Fibroblast of lung (primary cell): ENCODE data around the gene PLP1. TPM values are rescaled to one million over a fixed set of nuclear protein-coding genes. Genes with fewer than 3 reads are reported as not detected.

Source experiments
- DNase-seq, 2 donors: peaks; one replicate each; pipeline versions ENCODE4 v3.0.0 to v3.0.0-alpha.2; 2010; ENCODE audit warnings: low read depth in 2 of 2
- H2AFZ ChIP-seq: 2 replicates; pipeline ENCODE4 v1.5.1; 2012; ENCODE audit warnings: low read length, control low read depth, inconsistent platforms
- H3K27ac ChIP-seq: 2 replicates; pipeline ENCODE4 v1.5.1; 2011; ENCODE audit warnings: low read length, control low read depth; ENCODE audit not compliant: insufficient read depth
- H3K27me3 ChIP-seq: 2 replicates; pipeline ENCODE4 v1.5.1; 2011; ENCODE audit warnings: mild to moderate bottlenecking, low read length; ENCODE audit not compliant: control insufficient read depth, insufficient read depth
- H3K36me3 ChIP-seq: 2 replicates; pipeline ENCODE4 v1.5.1; 2011; ENCODE audit warnings: low read length; ENCODE audit not compliant: control insufficient read depth, insufficient read depth
- H3K4me1 ChIP-seq: 2 replicates; pipeline ENCODE4 v1.5.1; 2011; ENCODE audit warnings: low read length; ENCODE audit not compliant: control insufficient read depth, insufficient read depth; ENCODE audit errors: extremely low read depth
- H3K4me2 ChIP-seq: 2 replicates; pipeline ENCODE4 v1.5.1; 2011; ENCODE audit warnings: low read length, control low read depth; ENCODE audit not compliant: insufficient read depth; ENCODE audit errors: extremely low read depth
- H3K4me3 ChIP-seq, 4 experiments: fragments of 200-600 bp in 1 of 4; sonication (generic) in 1 of 4; replicated peaks in 1 of 4; 2 replicates each; pipeline ENCODE4 v1.5.1; 2011 to 2016; ENCODE audit warnings: low read length in 4 of 4, low read depth in 3 of 4, mild to moderate bottlenecking in 3 of 4, control low read depth in 2 of 4, inconsistent platforms in 1 of 4, mixed read lengths in 1 of 4; ENCODE audit not compliant: insufficient read depth in 1 of 4; ENCODE audit errors: control extremely low read depth in 1 of 4
- H3K79me2 ChIP-seq: 2 replicates; pipeline ENCODE4 v1.5.1; 2012; ENCODE audit warnings: mild to moderate bottlenecking, low read length, inconsistent platforms; ENCODE audit not compliant: control insufficient read depth, insufficient read depth
- H3K9ac ChIP-seq: 2 replicates; pipeline ENCODE4 v1.5.1; 2011; ENCODE audit warnings: mild to moderate bottlenecking, low read length, control low read depth; ENCODE audit not compliant: insufficient read depth
- H3K9me3 ChIP-seq: 2 replicates; pipeline ENCODE4 v1.5.1; 2012; ENCODE audit warnings: low read depth, low read length; ENCODE audit not compliant: control insufficient read depth, insufficient read depth
- H4K20me1 ChIP-seq: 2 replicates; pipeline ENCODE4 v1.5.1; 2011; ENCODE audit warnings: low read length; ENCODE audit not compliant: control insufficient read depth, insufficient read depth; ENCODE audit errors: extremely low read depth
- CTCF ChIP-seq, 2 donors: IDR thresholded peaks in 1 of 2; conservative IDR thresholded peaks in 1 of 2; 1 replicate in 1 of 2; 2 replicates in 1 of 2; pipeline ENCODE4 v1.5.1; 2011 to 2012; ENCODE audit warnings: low read length in 2 of 2, control low read depth in 1 of 2, inconsistent platforms in 1 of 2, low read depth in 1 of 2, mild to moderate bottlenecking in 1 of 2
- EZH2 ChIP-seq: IDR thresholded peaks from 2 replicates; pipeline ENCODE4 v1.5.1; 2012; ENCODE audit warnings: low read length, control low read depth, mild to moderate bottlenecking; ENCODE audit errors: missing control alignments
- polyA plus RNA-seq, 2 donors: library from polyadenylated mRNA; depleted of rRNA in 1 of 2; stranded (reverse) in 1 of 2; unstranded in 1 of 2; fragments of >200 nt; gene quantifications; 2 replicates each; pipeline ENCODE4 v1.2.1, GENCODE V29; 2011 to 2012; ENCODE audit warnings: missing spikeins in 1 of 2
- total RNA-seq: library from RNA; depleted of rRNA; stranded (reverse); fragments of >200 nt; gene quantifications from 2 replicates; pipeline ENCODE4 v1.2.1, GENCODE V29; 2014

The PLP1 gene
- total and polyA plus RNA-seq, 2 donors (not counting 1 experiment from before 2014, with no cell fraction given) = 0.17 TPM

- Histone ChIP-seq H3K27ac (no peak overlapping the region), H3K79me2 (no peaks in the 10 kb centered on the region), H2AFZ (no peak overlapping the region), H3K9me3 (no peaks in the 10 kb centered on the region), H3K36me3 (no peaks in the 10 kb centered on the region), H3K4me2 (no peak overlapping the region), H3K9ac (no peak overlapping the region), H4K20me1 (no peaks in the 10 kb centered on the region), H3K27me3 (no peaks in the 10 kb centered on the region), H3K4me3 (no peak overlapping the region), H3K4me1 (no peaks in the 10 kb centered on the region)
- DNase-seq = no peak
- TF ChIP-seq EZH2 (no peak), CTCF (conservative IDR thresholded peaks at IDR 0.05 in 1 of 2, IDR thresholded peaks at IDR 0.05 in 1 of 2; ENCODE audit: low read depth in 1 of 2, low read length in 2 of 2) (no peak)
Observed at GRCh38 chrX:103741879-103742278, 34.8 kb upstream of the PLP1 start.

GRCh38 chrX:103742339-103742738 lies 34.3 kb upstream of the PLP1 start:
- Histone ChIP-seq H3K4me2 (no peak overlapping the region), H3K4me1 (no peaks in the 10 kb centered on the region), H3K9me3 (no peaks in the 10 kb centered on the region), H3K27ac (no peak overlapping the region), H3K4me3 (no peak overlapping the region), H4K20me1 (no peaks in the 10 kb centered on the region), H3K36me3 (no peaks in the 10 kb centered on the region), H2AFZ (no peak overlapping the region), H3K79me2 (no peaks in the 10 kb centered on the region), H3K27me3 (no peaks in the 10 kb centered on the region), H3K9ac (no peak overlapping the region)
- TF ChIP-seq CTCF (conservative IDR thresholded peaks at IDR 0.05 in 1 of 2, IDR thresholded peaks at IDR 0.05 in 1 of 2; ENCODE audit: low read depth in 1 of 2, low read length in 2 of 2) (no peak), EZH2 (no peak)
- no peak for DNase-seq

GRCh38 chrX:103747163-103747562 lies 29.5 kb upstream of the PLP1 start:
- Histone ChIP-seq H3K4me2 (no peak overlapping the region), H3K9ac (no peak overlapping the region), H3K27ac (no peak overlapping the region), H3K27me3 (no peaks in the 10 kb centered on the region), H4K20me1 (no peaks in the 10 kb centered on the region), H3K79me2 (no peaks in the 10 kb centered on the region), H2AFZ (no peak overlapping the region), H3K4me1 (no peaks in the 10 kb centered on the region), H3K36me3 (no peaks in the 10 kb centered on the region), H3K4me3 (no peak overlapping the region), H3K9me3 (no peaks in the 10 kb centered on the region)
- DNase-seq = no peak
- TF ChIP-seq EZH2 (no peak), CTCF (conservative IDR thresholded peaks at IDR 0.05 in 1 of 2, IDR thresholded peaks at IDR 0.05 in 1 of 2; ENCODE audit: low read depth in 1 of 2, low read length in 2 of 2) (no peak)
